ENCODE measurements around the gene SHCBP1L.

Gene SHCBP1L

DNA sequence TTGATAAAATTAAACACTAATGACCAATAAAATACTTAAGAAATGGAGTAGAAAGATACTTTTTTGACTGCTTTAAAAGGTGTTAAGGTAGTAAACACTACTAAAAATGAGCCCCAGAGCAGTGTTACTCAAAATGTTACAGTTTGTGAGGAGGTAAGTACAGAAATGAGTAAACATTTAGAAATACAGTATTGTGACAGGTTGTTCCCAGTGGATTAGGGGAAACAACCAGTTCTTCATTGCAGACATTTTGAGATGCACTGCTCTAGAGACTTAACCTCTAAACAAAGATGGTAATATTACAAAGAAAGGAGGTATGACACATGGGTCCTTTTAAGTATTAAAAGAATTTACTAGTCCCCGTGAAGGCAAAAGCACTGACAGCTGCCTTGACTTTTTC is 101.1 kb downstream of the SHCBP1L start:
- no peaks in the 10 kb centered on the region for H3K27me3 ChIP-seq (ENCODE audit: insufficient read depth, poor library complexity, severe bottlenecking)
- no peak for DNase-seq (ENCODE audit: low read depth in 1 of 2, low spot score in 1 of 2)

DNA sequence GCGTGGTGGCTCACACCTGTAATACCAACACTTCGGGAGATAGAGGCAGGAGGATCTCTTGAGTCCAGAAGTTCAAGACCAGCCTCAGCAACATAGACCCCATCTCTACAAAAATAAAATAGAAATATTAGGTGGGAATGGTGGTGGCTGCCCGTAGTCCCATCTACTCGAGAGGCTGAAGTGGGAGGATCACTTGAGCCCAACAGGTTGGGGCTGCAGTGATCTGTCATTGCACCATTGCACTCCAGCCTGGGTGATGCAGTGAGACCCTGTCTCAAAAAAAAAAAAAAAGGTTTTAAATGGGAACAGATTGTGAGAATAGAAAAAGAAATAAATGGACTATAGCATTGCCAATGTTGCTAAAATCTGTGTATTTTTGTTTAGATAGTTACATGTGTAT is 102.6 kb downstream of the SHCBP1L start:
- H3K27ac ChIP-seq (replicated peaks): no peak overlapping the region
- no peak overlapping the region for H3K4me3 ChIP-seq (replicated peaks; ENCODE audit: insufficient read depth, low read length)
- no peak for DNase-seq (ENCODE audit: low read depth in 1 of 2, low spot score in 1 of 2)
- no peaks in the 10 kb centered on the region for H3K27me3 ChIP-seq (ENCODE audit: insufficient read depth, poor library complexity, severe bottlenecking)
- TF ChIP-seq, protein P1, sequence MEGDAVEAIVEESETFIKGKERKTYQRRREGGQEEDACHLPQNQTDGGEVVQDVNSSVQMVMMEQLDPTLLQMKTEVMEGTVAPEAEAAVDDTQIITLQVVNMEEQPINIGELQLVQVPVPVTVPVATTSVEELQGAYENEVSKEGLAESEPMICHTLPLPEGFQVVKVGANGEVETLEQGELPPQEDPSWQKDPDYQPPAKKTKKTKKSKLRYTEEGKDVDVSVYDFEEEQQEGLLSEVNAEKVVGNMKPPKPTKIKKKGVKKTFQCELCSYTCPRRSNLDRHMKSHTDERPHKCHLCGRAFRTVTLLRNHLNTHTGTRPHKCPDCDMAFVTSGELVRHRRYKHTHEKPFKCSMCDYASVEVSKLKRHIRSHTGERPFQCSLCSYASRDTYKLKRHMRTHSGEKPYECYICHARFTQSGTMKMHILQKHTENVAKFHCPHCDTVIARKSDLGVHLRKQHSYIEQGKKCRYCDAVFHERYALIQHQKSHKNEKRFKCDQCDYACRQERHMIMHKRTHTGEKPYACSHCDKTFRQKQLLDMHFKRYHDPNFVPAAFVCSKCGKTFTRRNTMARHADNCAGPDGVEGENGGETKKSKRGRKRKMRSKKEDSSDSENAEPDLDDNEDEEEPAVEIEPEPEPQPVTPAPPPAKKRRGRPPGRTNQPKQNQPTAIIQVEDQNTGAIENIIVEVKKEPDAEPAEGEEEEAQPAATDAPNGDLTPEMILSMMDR (IDR thresholded peaks at IDR 0.05; ENCODE audit: insufficient read depth, low read length): no peak
- TF ChIP-seq POLR2AphosphoS5 (IDR thresholded peaks at IDR 0.05; ENCODE audit: low read depth) (no peak), GABPA (IDR thresholded peaks at IDR 0.05; ENCODE audit: low read depth) (no peak), SPI1 (IDR thresholded peaks at IDR 0.05; ENCODE audit: borderline replicate concordance, low read depth) (no peak)
- TF ChIP-seq, protein P2, sequence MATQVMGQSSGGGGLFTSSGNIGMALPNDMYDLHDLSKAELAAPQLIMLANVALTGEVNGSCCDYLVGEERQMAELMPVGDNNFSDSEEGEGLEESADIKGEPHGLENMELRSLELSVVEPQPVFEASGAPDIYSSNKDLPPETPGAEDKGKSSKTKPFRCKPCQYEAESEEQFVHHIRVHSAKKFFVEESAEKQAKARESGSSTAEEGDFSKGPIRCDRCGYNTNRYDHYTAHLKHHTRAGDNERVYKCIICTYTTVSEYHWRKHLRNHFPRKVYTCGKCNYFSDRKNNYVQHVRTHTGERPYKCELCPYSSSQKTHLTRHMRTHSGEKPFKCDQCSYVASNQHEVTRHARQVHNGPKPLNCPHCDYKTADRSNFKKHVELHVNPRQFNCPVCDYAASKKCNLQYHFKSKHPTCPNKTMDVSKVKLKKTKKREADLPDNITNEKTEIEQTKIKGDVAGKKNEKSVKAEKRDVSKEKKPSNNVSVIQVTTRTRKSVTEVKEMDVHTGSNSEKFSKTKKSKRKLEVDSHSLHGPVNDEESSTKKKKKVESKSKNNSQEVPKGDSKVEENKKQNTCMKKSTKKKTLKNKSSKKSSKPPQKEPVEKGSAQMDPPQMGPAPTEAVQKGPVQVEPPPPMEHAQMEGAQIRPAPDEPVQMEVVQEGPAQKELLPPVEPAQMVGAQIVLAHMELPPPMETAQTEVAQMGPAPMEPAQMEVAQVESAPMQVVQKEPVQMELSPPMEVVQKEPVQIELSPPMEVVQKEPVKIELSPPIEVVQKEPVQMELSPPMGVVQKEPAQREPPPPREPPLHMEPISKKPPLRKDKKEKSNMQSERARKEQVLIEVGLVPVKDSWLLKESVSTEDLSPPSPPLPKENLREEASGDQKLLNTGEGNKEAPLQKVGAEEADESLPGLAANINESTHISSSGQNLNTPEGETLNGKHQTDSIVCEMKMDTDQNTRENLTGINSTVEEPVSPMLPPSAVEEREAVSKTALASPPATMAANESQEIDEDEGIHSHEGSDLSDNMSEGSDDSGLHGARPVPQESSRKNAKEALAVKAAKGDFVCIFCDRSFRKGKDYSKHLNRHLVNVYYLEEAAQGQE (IDR thresholded peaks at IDR 0.05; ENCODE audit: insufficient replicate concordance, low read depth): no peak

More for the DNA sequence above, 101.1 kb downstream of the SHCBP1L start:
- H3K4me3 ChIP-seq (replicated peaks; ENCODE audit: insufficient read depth, low read length): no peak overlapping the region
- H3K27ac ChIP-seq (replicated peaks): no peak overlapping the region
- no peak for TF ChIP-seq GABPA (IDR thresholded peaks at IDR 0.05; ENCODE audit: low read depth)

Data from HL-60 (cell line).